BJ (cell line): ENCODE measurements around the gene TTC39A. TPM values are rescaled to one million over a fixed set of nuclear protein-coding genes. Genes with fewer than 3 reads are reported as not detected.

Source experiments
- CTCF ChIA-PET: fragments of 350-600 bp; formaldehyde crosslinking; extraction: SDS; loops from one replicate; lab custom pipeline; 2021; ENCODE audit warnings: antibody characterized with exemption, inconsistent platforms; lab: Yijun Ruan, JAX
- POLR2A ChIA-PET: fragments of 300-600 bp; sonication (Branson Sonifier 250); formaldehyde crosslinking; extraction: SDS; loops from one replicate; lab custom pipeline; 2021; ENCODE audit warnings: antibody characterized with exemption; lab: Charles Lee
- DNase-seq: peaks from one replicate; pipeline ENCODE4 v3.0.0-alpha.2; 2011; ENCODE audit warnings: low read depth
- H3K27me3 ChIP-seq: 2 replicates; pipeline ENCODE4 v1.6.0; 2011; ENCODE audit warnings: low read length; ENCODE audit not compliant: control insufficient read depth, insufficient read depth
- H3K36me3 ChIP-seq: 2 replicates; pipeline ENCODE4 v1.5.1; 2011; ENCODE audit warnings: low read length; ENCODE audit not compliant: control insufficient read depth, insufficient read depth
- H3K4me3 ChIP-seq: 2 replicates; pipeline ENCODE4 v1.5.1; 2011; ENCODE audit warnings: low read depth, mild to moderate bottlenecking, control low read depth, low read length
- polyA plus RNA-seq: library from polyadenylated mRNA; depleted of rRNA; stranded (reverse); fragments of >200 nt; gene quantifications from 2 replicates; pipeline ENCODE4 v1.2.3, GENCODE V29; 2011
- TF ChIP-seq, protein P1 (sequence below): IDR thresholded peaks from 2 replicates; pipeline ENCODE4 v1.5.1; 2011; ENCODE audit warnings: low read depth, mild to moderate bottlenecking, control low read depth, inconsistent platforms, low read length, moderate library complexity; ENCODE audit not compliant: insufficient read depth

TTC39A gene
- polyA plus RNA-seq, 1 experiment, result 0.43 TPM

DNA sequence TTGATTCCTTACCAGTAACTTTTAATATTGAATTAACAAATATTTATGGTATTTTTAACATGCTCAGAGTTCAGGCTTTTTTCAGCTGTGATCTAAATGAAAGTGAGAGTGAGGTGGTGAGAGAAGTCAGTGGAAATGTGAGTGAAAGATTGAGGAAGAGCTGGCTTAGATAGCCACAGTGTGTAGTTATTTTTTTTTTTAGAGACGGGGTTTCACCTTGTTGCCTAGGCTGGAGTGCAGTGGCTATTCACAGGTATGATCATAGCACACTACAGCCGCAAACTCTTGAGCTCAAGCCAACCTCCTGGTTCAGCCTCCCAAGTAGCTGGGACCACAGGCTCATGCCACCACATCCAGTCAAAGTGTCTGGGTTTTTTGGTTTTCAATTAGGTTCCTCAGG, 83.3 kb downstream of the TTC39A start:
- no peaks in the 10 kb centered on the region for H3K27me3 ChIP-seq
- CTCF ChIA-PET, result no interaction called here
- H3K36me3 ChIP-seq, result no peaks in the 10 kb centered on the region
- H3K4me3 ChIP-seq, result no peak overlapping the region
- TF ChIP-seq, protein P1, sequence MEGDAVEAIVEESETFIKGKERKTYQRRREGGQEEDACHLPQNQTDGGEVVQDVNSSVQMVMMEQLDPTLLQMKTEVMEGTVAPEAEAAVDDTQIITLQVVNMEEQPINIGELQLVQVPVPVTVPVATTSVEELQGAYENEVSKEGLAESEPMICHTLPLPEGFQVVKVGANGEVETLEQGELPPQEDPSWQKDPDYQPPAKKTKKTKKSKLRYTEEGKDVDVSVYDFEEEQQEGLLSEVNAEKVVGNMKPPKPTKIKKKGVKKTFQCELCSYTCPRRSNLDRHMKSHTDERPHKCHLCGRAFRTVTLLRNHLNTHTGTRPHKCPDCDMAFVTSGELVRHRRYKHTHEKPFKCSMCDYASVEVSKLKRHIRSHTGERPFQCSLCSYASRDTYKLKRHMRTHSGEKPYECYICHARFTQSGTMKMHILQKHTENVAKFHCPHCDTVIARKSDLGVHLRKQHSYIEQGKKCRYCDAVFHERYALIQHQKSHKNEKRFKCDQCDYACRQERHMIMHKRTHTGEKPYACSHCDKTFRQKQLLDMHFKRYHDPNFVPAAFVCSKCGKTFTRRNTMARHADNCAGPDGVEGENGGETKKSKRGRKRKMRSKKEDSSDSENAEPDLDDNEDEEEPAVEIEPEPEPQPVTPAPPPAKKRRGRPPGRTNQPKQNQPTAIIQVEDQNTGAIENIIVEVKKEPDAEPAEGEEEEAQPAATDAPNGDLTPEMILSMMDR, result no peak
- no peak for DNase-seq
- POLR2A ChIA-PET, result no interaction called here

- TF ChIP-seq, protein P1, result no peak
- ChIA-PET CTCF (no interaction called here), POLR2A (no interaction called here)
- H3K27me3 ChIP-seq, result no peaks in the 10 kb centered on the region
- no peak for DNase-seq
- H3K36me3 ChIP-seq, result no peaks in the 10 kb centered on the region
- H3K4me3 ChIP-seq, result no peak overlapping the region
Measured at GRCh38 chr1:51242546-51242945, 87.8 kb downstream of the TTC39A start.

- H3K36me3 ChIP-seq, result no peaks in the 10 kb centered on the region
- ChIA-PET POLR2A (interaction anchor here (0.5 kb wide), 1 partner anchor 50 kb away, joined by 6 read pairs; no protein-coding TSS in a partner anchor), CTCF (interaction anchor here (1.1 kb wide), 1 partner anchor 56 kb away, joined by 3 read pairs; no protein-coding TSS in a partner anchor)
- no peak for DNase-seq
- no peaks in the 10 kb centered on the region for H3K27me3 ChIP-seq
- H3K4me3 ChIP-seq, result no peak overlapping the region
- TF ChIP-seq, protein P1, result no peak
Measured at GRCh38 chr1:51241119-51241518, 89.2 kb downstream of the TTC39A start.

GRCh38 chr1:51240084-51240483, 90.3 kb downstream of the TTC39A start:
- TF ChIP-seq, protein P1, result no peak
- DNase-seq, result no peak
- H3K36me3 ChIP-seq, result no peaks in the 10 kb centered on the region
- no peaks in the 10 kb centered on the region for H3K27me3 ChIP-seq
- ChIA-PET CTCF (interaction anchor here (0.8 kb wide), 1 partner anchor 9 kb away, joined by 3 read pairs; no protein-coding TSS in a partner anchor), POLR2A (no interaction called here)
- no peak overlapping the region for H3K4me3 ChIP-seq

GRCh38 chr1:51238034-51238403, 92.3 kb downstream of the TTC39A start:
- H3K4me3 ChIP-seq, result peak overlapping the region; percentile 69
- no peaks in the 10 kb centered on the region for H3K36me3 ChIP-seq
- TF ChIP-seq, protein P1, result no peak
- CTCF ChIA-PET, result interaction anchor here (0.6 to 0.9 kb wide), 4 partner anchors 12 to 605 kb away, joined by 3 to 4 read pairs (median 3); no protein-coding TSS in a partner anchor
- no peak for DNase-seq
- no peaks in the 10 kb centered on the region for H3K27me3 ChIP-seq
- POLR2A ChIA-PET, result no interaction called here
